Tibial nerve (tissue), 4 donors: ENCODE measurements around the gene GLI1. TPM values are rescaled to one million over a fixed set of nuclear protein-coding genes. Genes with fewer than 3 reads are reported as not detected.
"Not testable (repeated sequence)": the region's sequence is repeated elsewhere in the genome, so short reads cannot be mapped to it uniquely, and the experiment has no call there.

Source experiments
- DNase-seq, 2 donors: peaks; one replicate each; pipeline ENCODE4 v3.0.0-alpha.2; 2019; ENCODE audit warnings: low spot score in 2 of 2
- H3K27ac ChIP-seq, 4 donors: fragments of 200-600 bp; sonication (generic) in 3 of 4; one replicate each; pipeline ENCODE4 v1.5.1; 2017 to 2019; ENCODE audit warnings: mild to moderate bottlenecking in 1 of 4
- H3K27me3 ChIP-seq, 2 donors: fragments of 200-600 bp; sonication (generic) in 1 of 2; one replicate each; pipeline versions ENCODE4 v1.5.1 to v1.6.0; 2017 to 2019
- H3K36me3 ChIP-seq, 3 donors: fragments of 200-600 bp; sonication (generic); one replicate each; pipeline ENCODE4 v1.5.1; 2018 to 2019
- H3K4me1 ChIP-seq, 4 donors: fragments of 200-600 bp; sonication (generic) in 3 of 4; one replicate each; pipeline ENCODE4 v1.5.1; 2017 to 2019
- H3K4me3 ChIP-seq, 4 donors: fragments of 200-600 bp; sonication (generic) in 3 of 4; one replicate each; pipeline ENCODE4 v1.5.1; 2017 to 2019; ENCODE audit warnings: mild to moderate bottlenecking in 1 of 4, moderate library complexity in 1 of 4
- H3K9me3 ChIP-seq, 4 donors: fragments of 200-600 bp; sonication (generic) in 3 of 4; one replicate each; pipeline ENCODE4 v1.5.1; 2017 to 2019
- CTCF ChIP-seq, 5 experiments: fragments of 200-600 bp in 3 of 5; fragments of 450-650 bp in 2 of 5; sonication (generic) in 3 of 5; IDR thresholded peaks; one replicate each; pipeline ENCODE4 v1.5.1; 2016 to 2019; ENCODE audit warnings: antibody characterized with exemption in 5 of 5, mild to moderate bottlenecking in 3 of 5, moderate library complexity in 2 of 5
- EP300 ChIP-seq, 2 donors: sonication (generic); formaldehyde crosslinking; IDR thresholded peaks; one replicate each; pipeline ENCODE4 v1.6.1; 2017; ENCODE audit warnings: antibody characterized with exemption in 2 of 2, mild to moderate bottlenecking in 1 of 2
- POLR2A ChIP-seq, 2 donors: fragments of 450-650 bp; IDR thresholded peaks; one replicate each; pipeline ENCODE4 v1.6.1; 2017; ENCODE audit warnings: antibody characterized with exemption in 2 of 2, mild to moderate bottlenecking in 2 of 2, moderate library complexity in 2 of 2
- WGBS, 2 donors: methylation state at CpG; one replicate each; pipeline ENCODE4 v1.1.5; 2018; 5-methylcytosine and 5-hydroxymethylcytosine counted together
- total RNA-seq, 4 donors: library from RNA; depleted of rRNA; stranded (reverse); fragments of >200 nt; gene quantifications; one replicate each; pipeline ENCODE4 v1.1.0, GENCODE V29; 2016

The GLI1 gene
- total RNA-seq, 4 donors from 2014 or later = 16.2 to 61.0 (median 38.7) TPM

- TF ChIP-seq EP300 (IDR thresholded peaks at IDR 0.05) = no peak
- TF ChIP-seq POLR2A (IDR thresholded peaks at IDR 0.05) = no peak
- TF ChIP-seq CTCF (IDR thresholded peaks at IDR 0.05) = no peak
- Histone ChIP-seq H3K27me3 (no peaks in the 10 kb centered on the region), H3K36me3 (peaks cover 6 to 37% (median 7%) of the 10 kb centered on the region in 3 donors), H3K27ac (no peak overlapping the region), H3K4me3 (peak overlapping the region in 1 of 4 donors; percentile 79), H3K9me3 (no peaks in the 10 kb centered on the region), H3K4me1 (peaks cover 0 to 19% (median 12%) of the 10 kb centered on the region in 4 donors)
- WGBS, 2 donors = 91 to 95% methylated on average over 5 of the region's 5 CpGs
- DNase-seq = no peak
Measured at GRCh38 chr12:57489157-57489641, 29.6 kb downstream of the GLI1 start.

- TF ChIP-seq CTCF (IDR thresholded peaks at IDR 0.05) (no peak), EP300 (IDR thresholded peaks at IDR 0.05) (no peak), POLR2A (IDR thresholded peaks at IDR 0.05) (no peak)
- Histone ChIP-seq H3K4me1 (peaks cover 0 to 19% (median 12%) of the 10 kb centered on the region in 4 donors), H3K4me3 (no peak overlapping the region), H3K27ac (no peak overlapping the region), H3K27me3 (no peaks in the 10 kb centered on the region), H3K36me3 (peaks cover 6 to 42% (median 7%) of the 10 kb centered on the region in 3 donors), H3K9me3 (no peaks in the 10 kb centered on the region)
- no peak for DNase-seq
- 95 to 96% methylated on average over 4 of the region's 4 CpGs for WGBS, 2 donors
Measured at GRCh38 chr12:57490126-57490525, 30.5 kb downstream of the GLI1 start.

- no peaks in the 10 kb centered on the region for H3K27me3 ChIP-seq
- no peak overlapping the region for H3K4me3 ChIP-seq
- H3K27ac ChIP-seq = no peak overlapping the region
- WGBS, 2 donors = 93% methylated on average over 15 of the region's 15 CpGs
- DNase-seq = no peak
- peaks cover 0 to 19% (median 12%) of the 10 kb centered on the region in 4 donors for H3K4me1 ChIP-seq
- no peak for TF ChIP-seq EP300 (IDR thresholded peaks at IDR 0.05)
- TF ChIP-seq POLR2A (IDR thresholded peaks at IDR 0.05) = no peak
- TF ChIP-seq CTCF (IDR thresholded peaks at IDR 0.05) = no peak
- no peaks in the 10 kb centered on the region for H3K9me3 ChIP-seq
- peaks cover 6 to 57% (median 7%) of the 10 kb centered on the region in 3 donors for H3K36me3 ChIP-seq
Measured at GRCh38 chr12:57491393-57492280, 32.1 kb downstream of the GLI1 start.

GRCh38 chr12:57495051-57495701, 35.6 kb downstream of the GLI1 start:
- H3K27ac ChIP-seq, DNase-seq, H3K9me3 ChIP-seq, H3K4me1 ChIP-seq, H3K4me3 ChIP-seq, H3K27me3 ChIP-seq: not testable (repeated sequence)
- 95 to 99% methylated on average over 15 to 22 of the region's 48 CpGs for whole genome bisulfite sequencing, 2 donors
- peaks cover 3 to 86% (median 5%) of the 10 kb centered on the region in 3 donors for H3K36me3 ChIP-seq

GRCh38 chr12:57496822-57497221, 37.2 kb downstream of the GLI1 start:
- no peak for DNase-seq
- H3K36me3 ChIP-seq = peaks cover 1 to 86% (median 5%) of the 10 kb centered on the region in 3 donors
- H3K27ac ChIP-seq = no peak overlapping the region
- TF ChIP-seq EP300 (IDR thresholded peaks at IDR 0.05) = no peak
- no peak for TF ChIP-seq POLR2A (IDR thresholded peaks at IDR 0.05)
- TF ChIP-seq CTCF (IDR thresholded peaks at IDR 0.05) = no peak
- H3K27me3 ChIP-seq = no peaks in the 10 kb centered on the region
- no peaks in the 10 kb centered on the region for H3K4me1 ChIP-seq
- H3K4me3 ChIP-seq = no peak overlapping the region
- H3K9me3 ChIP-seq = no peaks in the 10 kb centered on the region
